Fibroblast of peridontal ligament (primary cell): ENCODE measurements around the gene BLOC1S5.
"Not testable (repeated sequence)": the region's sequence is repeated elsewhere in the genome, so short reads cannot be mapped to it uniquely, and the experiment has no call there.

Experiments used
- DNase-seq: peaks from one replicate; pipeline ENCODE4 v3.0.0-alpha.2; 2010; ENCODE audit errors: extremely low read depth

The BLOC1S5 gene

DNA sequence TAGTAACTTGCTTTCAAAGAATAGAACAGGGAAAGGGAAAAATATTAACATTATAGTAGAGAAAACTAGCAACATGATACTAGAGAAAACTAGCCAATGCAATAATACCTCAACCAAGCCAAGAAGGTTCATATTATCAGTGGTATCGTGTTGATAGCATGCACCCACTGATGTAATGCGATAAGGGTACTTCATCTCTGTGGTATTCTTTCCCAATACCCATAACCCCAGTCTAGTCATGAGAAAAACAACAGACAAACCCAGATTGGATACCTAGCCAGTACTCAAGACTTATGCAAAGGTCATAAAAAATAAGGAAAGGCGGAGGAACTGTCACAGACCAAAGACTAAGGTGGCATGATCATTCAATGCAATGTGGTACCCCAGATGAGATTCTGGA lies 21.0 kb downstream of the BLOC1S5 start:
- peak; percentile 11 for DNase-seq

- no peak for DNase-seq
These were observed 22.1 kb downstream of the BLOC1S5 start for GRCh38 chr6:8041913-8042583.

DNA sequence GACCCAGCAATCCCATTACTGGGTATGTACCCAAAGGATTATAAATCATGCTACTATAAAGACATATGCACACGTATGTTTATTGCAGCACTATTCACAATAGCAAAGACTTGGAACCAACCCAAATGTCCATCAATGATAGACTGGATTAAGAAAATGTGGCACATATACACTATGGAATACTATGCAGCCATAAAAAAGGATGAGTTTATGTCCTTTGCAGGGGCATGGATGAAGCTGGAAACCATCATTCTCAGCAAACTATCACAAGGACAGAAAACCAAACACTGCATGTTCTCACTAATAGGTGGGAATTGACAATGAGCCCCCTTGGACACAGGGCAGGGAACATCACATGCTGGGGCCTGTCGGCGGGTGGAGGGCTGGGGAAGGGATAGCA lies 30.1 kb downstream of the BLOC1S5 start:
- not testable (repeated sequence) for DNase-seq

DNA sequence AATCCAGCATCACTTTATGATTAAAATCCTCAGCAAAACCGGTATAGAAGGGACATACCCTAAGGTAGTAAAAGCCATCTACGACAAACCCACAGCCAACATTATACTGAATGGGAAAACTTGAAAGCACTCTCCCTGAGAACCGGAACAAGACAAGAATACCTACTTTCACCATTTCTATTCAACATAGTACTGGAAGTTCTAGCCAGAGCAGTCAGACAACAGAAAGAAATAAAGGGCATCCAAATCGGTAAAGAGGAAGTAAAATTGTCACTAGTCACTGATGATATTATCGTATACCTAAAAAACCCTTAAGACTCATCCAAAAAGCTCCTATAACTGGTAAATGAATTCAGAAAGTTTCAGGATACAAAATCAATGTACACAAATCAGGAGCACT lies 33.3 kb downstream of the BLOC1S5 start:
- DNase-seq = no peak

DNA sequence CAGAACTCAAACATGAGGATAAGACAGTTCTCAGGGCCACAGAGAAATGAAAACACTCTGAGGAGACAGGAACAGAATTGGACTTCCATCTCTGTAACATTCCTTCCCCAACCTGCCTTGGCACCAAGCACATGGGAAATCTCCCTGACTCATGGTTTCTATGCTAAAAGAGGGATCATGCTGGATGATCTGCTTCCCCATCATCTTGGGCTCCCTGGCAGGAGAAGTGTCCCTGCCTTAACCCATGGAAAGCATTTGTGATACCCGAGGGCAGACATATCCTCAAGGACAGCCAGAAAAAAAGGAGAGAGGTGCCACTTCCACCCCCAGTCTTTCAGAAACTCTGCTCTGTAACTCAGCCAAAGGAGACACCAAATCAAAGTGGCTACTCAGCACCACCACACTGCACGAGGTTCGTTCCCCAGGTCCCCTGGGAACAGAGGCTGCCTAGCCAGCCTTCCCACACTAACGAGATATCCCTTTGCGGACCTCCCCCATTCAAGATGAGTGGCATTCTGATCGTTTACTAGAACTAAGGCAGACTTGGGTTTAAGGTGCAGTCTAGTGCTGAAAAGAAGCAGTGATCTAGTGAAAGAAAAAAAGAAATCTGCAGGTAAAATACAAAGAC lies 34.8 kb downstream of the BLOC1S5 start:
- DNase-seq = no peak

DNA sequence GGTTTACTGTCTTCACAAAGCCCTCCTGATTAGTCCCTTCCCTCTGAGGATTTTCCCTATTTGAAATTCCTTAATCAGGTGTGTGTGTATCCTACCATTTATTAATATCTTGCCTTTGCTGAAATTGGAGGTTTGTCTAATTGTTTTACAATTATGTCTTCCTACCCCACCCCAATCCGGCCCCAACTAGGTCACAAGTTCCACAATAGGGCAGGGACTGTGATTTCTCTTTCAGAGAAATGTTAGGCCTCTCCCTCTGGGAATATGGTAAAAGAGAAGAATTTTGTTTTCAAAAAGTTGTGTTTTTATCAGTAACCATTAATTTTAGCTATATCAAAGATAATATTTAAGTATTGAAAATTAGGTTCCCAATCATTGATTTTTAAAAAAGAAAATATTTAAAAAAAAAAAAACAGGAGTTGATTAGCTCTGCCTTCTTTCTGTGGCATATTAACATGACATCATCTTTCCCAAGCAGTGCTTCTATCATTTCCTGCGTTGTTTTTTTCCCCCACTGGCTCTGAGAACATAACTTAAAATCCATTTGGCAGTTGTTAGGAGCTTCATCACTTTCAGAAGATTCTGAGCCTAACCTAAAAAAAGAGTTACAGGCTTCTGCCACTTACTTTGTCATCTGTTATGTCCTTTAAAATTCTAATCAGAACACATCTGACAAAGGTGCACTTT lies 36.1 kb downstream of the BLOC1S5 start:
- peak; percentile 65 for DNase-seq

- DNase-seq = no peak
These were observed 37.4 kb downstream of the BLOC1S5 start for GRCh38 chr6:8026800-8027199.

- no peak for DNase-seq
These were observed 39.0 kb downstream of the BLOC1S5 start for GRCh38 chr6:8025191-8025590.

DNA sequence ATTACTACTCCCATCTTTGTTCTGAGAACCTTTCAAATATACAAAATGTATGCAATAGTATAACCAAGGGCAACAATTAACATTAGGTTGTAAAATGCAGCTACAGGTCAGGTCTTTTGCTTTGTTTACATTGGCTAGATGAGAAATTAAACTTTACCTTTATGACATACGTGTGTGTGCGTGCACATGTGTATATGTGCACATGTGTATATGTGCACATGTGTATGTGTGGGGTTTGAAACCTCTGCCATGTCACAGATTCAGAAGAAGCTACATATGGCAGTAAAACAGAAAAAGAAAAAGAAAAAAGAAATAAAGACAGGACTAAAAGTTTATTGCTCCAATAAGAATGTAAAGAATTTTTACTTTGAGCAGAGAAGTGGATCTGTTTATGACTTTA lies 40.6 kb downstream of the BLOC1S5 start:
- DNase-seq = no peak

- DNase-seq = no peak
These were observed 44.1 kb downstream of the BLOC1S5 start for GRCh38 chr6:8020083-8020482.

GRCh38 chr6:8017705-8018104 lies 46.5 kb downstream of the BLOC1S5 start:
- DNase-seq = no peak

- no peak for DNase-seq
These were observed 46.9 kb downstream of the BLOC1S5 start for GRCh38 chr6:8017276-8017701.

- no peak for DNase-seq
These were observed 49.2 kb downstream of the BLOC1S5 start for GRCh38 chr6:8014947-8015346.

DNA sequence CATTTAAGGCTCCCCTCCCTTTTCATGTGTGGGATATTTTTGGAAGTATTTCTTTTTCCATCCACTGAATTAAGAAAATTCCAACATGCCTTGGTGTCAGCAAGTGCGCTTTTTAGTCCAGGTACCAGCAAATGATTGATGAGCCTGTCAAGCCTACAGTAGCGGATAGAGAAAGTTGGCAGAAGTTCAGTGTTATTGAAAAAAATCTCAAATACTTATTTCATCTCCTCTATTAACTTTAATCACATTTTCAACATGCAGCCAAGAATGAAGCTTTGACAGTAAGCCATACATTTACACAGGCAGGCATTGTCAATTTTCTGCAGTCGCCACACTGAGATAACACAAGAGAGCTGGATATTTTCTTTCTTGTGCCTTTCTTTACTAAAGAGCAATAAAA lies 50.4 kb downstream of the BLOC1S5 start:
- DNase-seq = no peak

DNA sequence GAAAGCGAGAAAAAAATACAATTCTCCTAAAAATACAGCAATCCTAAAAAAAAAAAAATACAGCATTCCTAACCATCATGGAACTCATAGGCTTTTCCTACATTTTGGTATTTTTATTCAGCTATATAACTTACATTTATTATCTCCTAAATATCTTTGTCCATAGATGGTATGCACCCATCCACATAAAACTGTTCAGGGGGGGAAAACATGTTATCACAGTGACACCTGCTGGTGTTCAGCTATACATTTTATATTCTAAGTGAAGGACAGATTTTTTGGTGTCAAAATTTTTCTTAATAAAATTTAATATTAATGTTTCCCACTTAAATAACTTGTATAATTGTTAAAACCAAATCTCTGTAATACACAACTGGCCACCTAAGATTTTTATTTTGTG lies 58.0 kb downstream of the BLOC1S5 start:
- DNase-seq = peak; percentile 64

GRCh38 chr6:8005136-8005535 lies 59.1 kb downstream of the BLOC1S5 start:
- DNase-seq = no peak

DNA sequence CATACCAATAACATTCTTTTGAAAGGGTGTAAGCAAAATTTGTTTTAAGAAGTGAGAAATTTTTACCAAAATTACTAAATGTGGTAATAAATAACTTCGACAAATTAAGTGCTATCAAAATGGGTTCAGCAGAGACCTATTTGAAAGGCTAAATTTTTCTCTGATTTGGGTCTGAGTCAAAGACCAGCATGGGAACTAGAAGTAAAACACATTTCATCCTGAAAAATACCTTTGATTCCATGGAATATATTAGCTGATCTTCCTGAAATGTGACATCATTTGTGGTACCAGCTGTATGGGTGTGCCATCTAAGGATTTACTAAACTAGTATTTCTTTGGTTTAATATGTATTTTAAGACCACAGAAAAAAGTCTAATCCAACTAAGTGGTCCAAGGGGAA lies 63.6 kb downstream of the BLOC1S5 start:
- no peak for DNase-seq

- no peak for DNase-seq
These were observed 64.0 kb downstream of the BLOC1S5 start for GRCh38 chr6:8000188-8000596.

DNA sequence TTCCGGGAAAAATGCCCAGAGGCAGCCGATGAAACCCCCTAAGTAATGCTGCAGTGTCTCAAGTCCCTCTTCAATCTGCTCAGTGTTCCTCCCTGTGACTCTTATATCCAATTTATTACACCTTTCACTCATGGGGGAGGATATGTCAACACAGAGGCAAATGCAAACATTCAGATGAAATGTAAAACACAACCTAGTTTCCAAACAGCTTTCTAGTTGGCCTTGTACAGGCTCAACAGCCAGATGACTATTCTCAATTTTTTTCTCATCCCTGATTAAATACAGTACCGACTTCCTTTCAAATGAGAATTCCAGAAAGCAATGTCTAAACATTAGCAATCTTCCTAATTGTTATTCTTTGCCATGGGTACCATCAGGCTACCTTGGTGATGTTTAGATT lies 65.0 kb downstream of the BLOC1S5 start:
- no peak for DNase-seq

DNA sequence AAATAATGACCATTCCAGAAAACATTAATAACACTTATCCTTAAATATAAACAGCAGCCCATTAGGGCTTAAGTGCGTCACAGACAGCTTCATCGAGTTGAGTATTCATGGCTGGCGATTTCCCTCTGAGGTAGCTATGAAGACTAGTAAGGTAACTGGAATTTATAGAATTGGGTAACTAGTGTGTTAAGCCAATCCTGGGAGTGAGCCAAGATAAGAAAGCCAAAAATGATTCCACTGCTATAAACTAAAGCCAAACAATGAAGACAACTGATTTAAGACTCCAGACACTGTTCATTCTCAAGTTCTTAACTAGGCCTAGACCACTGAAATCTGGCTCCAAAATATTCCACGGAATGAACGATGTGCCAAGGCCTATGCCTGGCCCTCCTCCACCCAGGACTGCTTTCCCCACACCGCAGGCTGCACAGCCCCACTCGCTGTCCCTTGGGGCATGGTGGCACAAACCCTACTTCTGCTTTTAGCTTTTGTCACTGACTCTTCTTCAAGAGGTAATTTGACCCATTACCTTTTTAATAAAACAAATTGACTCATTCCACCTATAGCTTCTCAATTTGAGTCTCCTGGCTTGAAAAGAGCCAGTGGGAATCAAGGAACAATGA lies 66.0 kb downstream of the BLOC1S5 start:
- DNase-seq = peak; percentile 75

GRCh38 chr6:7997286-7997685 lies 66.9 kb downstream of the BLOC1S5 start:
- DNase-seq = no peak

DNA sequence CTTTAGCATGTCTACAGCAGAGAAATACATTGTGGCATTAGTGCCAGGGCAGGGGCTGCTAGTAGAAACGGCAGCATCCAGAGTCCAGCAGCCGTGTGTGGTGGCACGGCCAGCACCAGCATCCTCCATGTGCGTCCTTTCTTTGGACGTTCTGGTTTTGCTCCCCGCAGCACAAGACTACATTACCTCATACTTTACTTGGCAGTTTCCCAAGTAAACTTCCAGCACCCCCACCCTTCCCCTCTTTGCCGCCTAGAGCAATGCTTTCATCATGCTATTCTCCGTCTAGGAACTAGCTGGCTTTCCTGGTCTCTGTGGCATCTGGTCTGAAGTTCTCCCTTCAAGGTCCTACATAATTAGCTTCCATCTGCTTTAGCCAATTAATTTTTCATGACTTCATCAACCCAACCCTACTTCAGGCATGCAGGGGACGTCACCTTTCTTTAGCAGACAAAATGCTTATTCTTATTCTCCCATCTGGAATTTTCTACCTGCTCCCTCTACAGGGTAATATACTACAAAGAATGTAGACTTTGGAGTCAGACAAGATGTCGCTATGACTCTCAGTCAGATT lies 67.6 kb downstream of the BLOC1S5 start:
- peak; percentile 24 for DNase-seq
